ENCODE results near the gene MID1.

DNA sequence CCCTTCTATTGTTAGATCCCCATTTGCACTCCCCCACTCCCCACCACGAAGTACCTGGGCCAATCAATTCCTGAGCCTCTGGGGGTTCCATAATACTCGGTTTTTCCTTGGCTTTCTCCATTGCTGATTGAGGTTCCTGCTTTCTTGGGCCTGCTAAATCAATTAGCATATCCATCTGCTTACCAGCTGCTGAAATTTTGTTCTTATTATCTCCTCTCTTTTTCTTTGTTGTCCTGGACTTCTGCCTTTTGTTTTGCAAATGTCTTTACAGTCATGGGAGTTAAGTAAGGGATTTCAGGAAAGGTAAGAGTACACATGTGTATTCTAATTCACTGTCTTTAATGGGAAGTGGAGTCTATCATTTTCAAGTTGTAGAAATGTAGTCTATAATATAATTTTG is 222.2 kb downstream of the MID1 start:
- TF ChIP-seq, protein P1, sequence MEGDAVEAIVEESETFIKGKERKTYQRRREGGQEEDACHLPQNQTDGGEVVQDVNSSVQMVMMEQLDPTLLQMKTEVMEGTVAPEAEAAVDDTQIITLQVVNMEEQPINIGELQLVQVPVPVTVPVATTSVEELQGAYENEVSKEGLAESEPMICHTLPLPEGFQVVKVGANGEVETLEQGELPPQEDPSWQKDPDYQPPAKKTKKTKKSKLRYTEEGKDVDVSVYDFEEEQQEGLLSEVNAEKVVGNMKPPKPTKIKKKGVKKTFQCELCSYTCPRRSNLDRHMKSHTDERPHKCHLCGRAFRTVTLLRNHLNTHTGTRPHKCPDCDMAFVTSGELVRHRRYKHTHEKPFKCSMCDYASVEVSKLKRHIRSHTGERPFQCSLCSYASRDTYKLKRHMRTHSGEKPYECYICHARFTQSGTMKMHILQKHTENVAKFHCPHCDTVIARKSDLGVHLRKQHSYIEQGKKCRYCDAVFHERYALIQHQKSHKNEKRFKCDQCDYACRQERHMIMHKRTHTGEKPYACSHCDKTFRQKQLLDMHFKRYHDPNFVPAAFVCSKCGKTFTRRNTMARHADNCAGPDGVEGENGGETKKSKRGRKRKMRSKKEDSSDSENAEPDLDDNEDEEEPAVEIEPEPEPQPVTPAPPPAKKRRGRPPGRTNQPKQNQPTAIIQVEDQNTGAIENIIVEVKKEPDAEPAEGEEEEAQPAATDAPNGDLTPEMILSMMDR (IDR thresholded peaks at IDR 0.05; ENCODE audit: insufficient read depth, low read length, poor library complexity, severe bottlenecking) = no peak
- no peak for TF ChIP-seq EZH2phosphoT487 (conservative IDR thresholded peaks at IDR 0.05; ENCODE audit: low read length)

Measured in SU-DHL-6 (cell line).